Endothelial cell of umbilical vein (primary cell): ENCODE results near the gene MLEC. TPM values are rescaled to one million over a fixed set of nuclear protein-coding genes. Genes with fewer than 3 reads are reported as not detected.

Experiments used
- BruUV-seq: library from RNA; stranded (reverse); fragments of 400-500 nt; replicated peaks from 2 replicates; lab custom pipeline; 2021; lab: Mats Ljungman, UMichigan
- CTCF ChIA-PET: fragments of 300-600, 350-600 bp; sonication (Branson Sonifier 250); formaldehyde crosslinking; loops from one replicate; lab custom pipeline; 2021; ENCODE audit warnings: antibody characterized with exemption, inconsistent platforms; lab: Charles Lee
- POLR2A ChIA-PET: fragments of 300-600, 350-600 bp; sonication (Branson Sonifier 250); formaldehyde crosslinking; loops from one replicate; lab custom pipeline; 2021; ENCODE audit warnings: antibody characterized with exemption, inconsistent platforms; lab: Charles Lee
- DNase-seq: peaks from one replicate; pipeline ENCODE4 v3.0.0-alpha.2; 2011; ENCODE audit warnings: low read depth, low spot score
- FAIRE-seq: peaks from 2 replicates; lab custom pipeline; 2011; peaks lifted over from hg19 to GRCh38; lab: Jason Lieb, UNC
- H2AFZ ChIP-seq: 2 replicates; pipeline ENCODE4 v1.6.0; 2012; ENCODE audit warnings: low read depth, low read length, control low read depth, inconsistent platforms
- H3K27ac ChIP-seq: 2 replicates; pipeline ENCODE4 v1.5.1; 2011; ENCODE audit warnings: low read depth, mild to moderate bottlenecking, control low read depth, low read length, moderate library complexity; ENCODE audit not compliant: insufficient read depth
- H3K27me3 ChIP-seq, 2 experiments: 2 replicates each; pipeline versions ENCODE4 v1.6.0 to v1.6.1; 2011; ENCODE audit warnings: low read length in 2 of 2, mixed read lengths in 1 of 2; ENCODE audit not compliant: control insufficient read depth in 2 of 2, insufficient read depth in 2 of 2
- H3K36me3 ChIP-seq, 2 experiments: 2 replicates in 1 of 2; 3 replicates in 1 of 2; pipeline ENCODE4 v1.5.1; 2011; ENCODE audit warnings: low read length in 2 of 2, mild to moderate bottlenecking in 1 of 2, moderate library complexity in 1 of 2; ENCODE audit not compliant: control insufficient read depth in 2 of 2, insufficient read depth in 2 of 2; ENCODE audit errors: extremely low read depth in 1 of 2
- H3K4me1 ChIP-seq: 3 replicates; pipeline ENCODE4 v1.5.1; 2011; ENCODE audit warnings: mild to moderate bottlenecking, low read length; ENCODE audit not compliant: control insufficient read depth, insufficient read depth; ENCODE audit errors: extremely low read depth
- H3K4me2 ChIP-seq: 2 replicates; pipeline ENCODE4 v1.6.1; 2011; ENCODE audit warnings: low read length, control low read depth, mixed read lengths; ENCODE audit not compliant: insufficient read depth
- H3K4me3 ChIP-seq, 3 experiments: fragments of 200-600 bp in 1 of 3; sonication (generic), shearing (Covaris generic) in 1 of 3; replicated peaks in 1 of 3; 2 replicates each; pipeline ENCODE4 v1.5.1; 2011 to 2016; ENCODE audit warnings: control low read depth in 3 of 3, low read length in 3 of 3, mild to moderate bottlenecking in 2 of 3, inconsistent platforms in 1 of 3, low read depth in 1 of 3, moderate library complexity in 1 of 3; ENCODE audit not compliant: insufficient read depth in 1 of 3
- H3K79me2 ChIP-seq: 2 replicates; pipeline ENCODE4 v1.6.0; 2012; ENCODE audit warnings: low read length, inconsistent platforms; ENCODE audit not compliant: control insufficient read depth, insufficient read depth
- H3K9ac ChIP-seq: replicated peaks from 2 replicates; pipeline ENCODE3; 2011; ENCODE audit warnings: low read length, control low read depth; ENCODE audit not compliant: insufficient read depth; ENCODE audit errors: extremely low read depth
- H3K9me1 ChIP-seq: replicated peaks from 3 replicates; pipeline ENCODE4 v1.6.0; 2011; ENCODE audit warnings: mild to moderate bottlenecking, low read length; ENCODE audit not compliant: control insufficient read depth, insufficient read depth; ENCODE audit errors: extremely low read depth
- H3K9me3 ChIP-seq: replicated peaks from 2 replicates; pipeline ENCODE4 v1.5.1; 2012; ENCODE audit warnings: low read length, inconsistent platforms; ENCODE audit not compliant: control insufficient read depth, insufficient read depth
- H4K20me1 ChIP-seq: replicated peaks from 2 replicates; pipeline ENCODE3; 2011; ENCODE audit warnings: mild to moderate bottlenecking, low read length; ENCODE audit not compliant: control insufficient read depth, insufficient read depth; ENCODE audit errors: extremely low read depth
- CTCF ChIP-seq, 2 donors: IDR thresholded peaks; 1 replicate in 1 of 2; 2 replicates in 1 of 2; pipeline ENCODE4 v1.5.1; 2011; ENCODE audit warnings: low read length in 2 of 2, mild to moderate bottlenecking in 2 of 2, moderate library complexity in 2 of 2, control low read depth in 1 of 2, inconsistent platforms in 1 of 2, low read depth in 1 of 2; ENCODE audit not compliant: insufficient read depth in 1 of 2; ENCODE audit errors: extremely low read depth in 1 of 2
- EZH2 ChIP-seq: IDR thresholded peaks from 2 replicates; pipeline ENCODE4 v1.6.1; 2012; ENCODE audit warnings: borderline replicate concordance, low read depth, mild to moderate bottlenecking, moderate library complexity, low read length, inconsistent platforms; ENCODE audit not compliant: severe bottlenecking
- FOS ChIP-seq: IDR thresholded peaks from 2 replicates; pipeline ENCODE4 v1.6.1; 2011; ENCODE audit warnings: mild to moderate bottlenecking, low read length, moderate library complexity, borderline replicate concordance; ENCODE audit not compliant: insufficient read depth
- GATA2 ChIP-seq: IDR thresholded peaks from 2 replicates; pipeline ENCODE4 v1.7.0; 2011; ENCODE audit warnings: low read depth, mild to moderate bottlenecking, moderate library complexity, mixed read lengths, low read length; ENCODE audit not compliant: insufficient read length, insufficient read depth
- JUN ChIP-seq: IDR thresholded peaks from 2 replicates; pipeline ENCODE4 v1.6.1; 2011; ENCODE audit warnings: borderline replicate concordance, low read depth; ENCODE audit not compliant: insufficient read length, insufficient read depth
- MAX ChIP-seq: IDR thresholded peaks from 2 replicates; pipeline ENCODE4 v1.6.1; 2011; ENCODE audit not compliant: insufficient read depth, insufficient read length
- MYC ChIP-seq: IDR thresholded peaks from one replicate; pipeline ENCODE4 v1.6.1; 2011; ENCODE audit warnings: mild to moderate bottlenecking, low read depth, low read length
- POLR2A ChIP-seq: IDR thresholded peaks from 2 replicates; pipeline ENCODE4 v1.6.1; 2012; ENCODE audit warnings: low read depth, mild to moderate bottlenecking, control low read depth, low read length
- POLR2AphosphoS5 ChIP-seq: IDR thresholded peaks from 2 replicates; pipeline ENCODE4 v1.6.1; 2012; ENCODE audit warnings: low read depth, mild to moderate bottlenecking, control low read depth, low read length, moderate library complexity; ENCODE audit not compliant: insufficient read depth
- dilution Hi-C: fragments of 300-500 bp; cut with MboI; formaldehyde crosslinking; loops from one replicate; pipeline ENCODE4 v1.15.0; 2019; ENCODE audit warnings: low sequenced_read_pairs; ENCODE audit not compliant: extremely low pct_ligation_motif_present
- intact Hi-C: fragments of 100-400 bp; cut with micrococcal nuclease; formaldehyde crosslinking; loops from one replicate; pipeline ENCODE4 v1.10.0; 2022
- polyA plus RNA-seq, 4 experiments: library from polyadenylated mRNA; depleted of rRNA in 3 of 4; stranded (reverse) in 3 of 4; unstranded in 1 of 4; fragments of >200 nt; gene quantifications; 2 replicates each; pipeline versions ENCODE4 v1.2.1 to v1.2.3, GENCODE V29; 2011 to 2012; ENCODE audit warnings: missing spikeins in 1 of 4
- total RNA-seq: library from RNA; stranded (reverse); gene quantifications from 2 replicates; pipeline ENCODE4 v1.2.3, GENCODE V29; 2021

MLEC gene
- total and polyA plus RNA-seq, 2 donors (not counting 3 experiments of a cell fraction or from before 2014, with no cell fraction given) = 28.4 to 144 TPM

GRCh38 chr12:120680165-120680738, 6.7 kb upstream of the MLEC start:
- no peak for TF ChIP-seq CTCF (IDR thresholded peaks at IDR 0.05; ENCODE audit: extremely low read depth in 1 of 2, insufficient read depth in 1 of 2, low read depth in 1 of 2, low read length in 2 of 2)
- peak; percentile 84 for FAIRE-seq
- H3K27ac ChIP-seq = peak overlapping the region; percentile 3
- POLR2A ChIA-PET = no interaction called here
- H3K4me2 ChIP-seq = no peak overlapping the region
- no peaks in the 10 kb centered on the region for H3K79me2 ChIP-seq
- DNase-seq = no peak
- H3K9me1 ChIP-seq = no peaks in the 10 kb centered on the region
- intact Hi-C loops = no loop called here
- no TSS peak for BruUV-seq
- no peak overlapping the region for H3K9ac ChIP-seq
- no peaks in the 10 kb centered on the region for H3K9me3 ChIP-seq
- peak overlapping the region; percentile 58 for H2AFZ ChIP-seq
- no peak overlapping the region for H3K4me3 ChIP-seq
- no peaks in the 10 kb centered on the region for H4K20me1 ChIP-seq
- dilution Hi-C loops = no loop called here
- H3K36me3 ChIP-seq = no peaks in the 10 kb centered on the region
- H3K27me3 ChIP-seq = no peaks in the 10 kb centered on the region
- H3K4me1 ChIP-seq = peaks cover 26% of the 10 kb centered on the region
- CTCF ChIA-PET = interaction anchor here (2.3 to 3.0 kb wide), 2 partner anchors 10 to 32 kb away, joined by 8 to 34 read pairs; no protein-coding TSS in a partner anchor

GRCh38 chr12:120684523-120684932, 2.4 kb upstream of the MLEC start:
- Histone ChIP-seq H3K9me3 (no peaks in the 10 kb centered on the region), H3K79me2 (peaks cover 25% of the 10 kb centered on the region), H3K4me1 (peaks cover 32% of the 10 kb centered on the region), H4K20me1 (no peaks in the 10 kb centered on the region), H3K9me1 (no peaks in the 10 kb centered on the region), H3K27me3 (no peaks in the 10 kb centered on the region), H2AFZ (no peak overlapping the region), H3K4me3 (no peak overlapping the region), H3K27ac (no peak overlapping the region), H3K4me2 (no peak overlapping the region), H3K9ac (no peak overlapping the region), H3K36me3 (no peaks in the 10 kb centered on the region)
- no TSS peak for BruUV-seq
- CTCF ChIA-PET = no interaction called here
- TF ChIP-seq EZH2 = no peak
- no peak for TF ChIP-seq GATA2
- no peak for TF ChIP-seq POLR2A
- TF ChIP-seq FOS = no peak
- TF ChIP-seq JUN = no peak
- no peak for TF ChIP-seq CTCF (IDR thresholded peaks at IDR 0.05; ENCODE audit: extremely low read depth in 1 of 2, insufficient read depth in 1 of 2, low read depth in 1 of 2, low read length in 2 of 2)
- TF ChIP-seq POLR2AphosphoS5 = no peak
- no peak for TF ChIP-seq MYC
- no peak for TF ChIP-seq MAX
- DNase-seq (no peak), FAIRE-seq (no peak)
- dilution Hi-C loops = no loop called here
- intact Hi-C loops = no loop called here
- POLR2A ChIA-PET = no interaction called here
